Parathyroid adenoma (tissue), 2 donors: Measurements from ENCODE around the gene ART1.

Experiments
- H2AFZ ChIP-seq: fragments of 300-600 bp; sonication (generic); one replicate; pipeline ENCODE4 v1.7.0; 2017; ENCODE audit warnings: antibody characterized with exemption, mild to moderate bottlenecking
- H3K27ac ChIP-seq: fragments of 300-600 bp; sonication (generic); one replicate; pipeline ENCODE4 v1.7.0; 2017
- H3K27me3 ChIP-seq: fragments of 300-600 bp; sonication (generic); one replicate; pipeline ENCODE4 v1.7.0; 2017; ENCODE audit warnings: low read length; ENCODE audit not compliant: control insufficient read depth, insufficient read depth
- H3K36me3 ChIP-seq: fragments of 300-600 bp; sonication (generic); one replicate; pipeline ENCODE4 v1.7.0; 2017; ENCODE audit warnings: low read length; ENCODE audit not compliant: control insufficient read depth, insufficient read depth
- H3K4me1 ChIP-seq: fragments of 300-600 bp; sonication (generic); one replicate; pipeline ENCODE4 v1.7.0; 2017; ENCODE audit warnings: control low read depth
- H3K4me2 ChIP-seq: fragments of 300-600 bp; sonication (generic); one replicate; pipeline ENCODE4 v1.7.0; 2017; ENCODE audit warnings: low read length
- H3K4me3 ChIP-seq: fragments of 300-600 bp; sonication (generic); one replicate; pipeline ENCODE4 v1.7.0; 2017; ENCODE audit warnings: low read depth, low read length
- H3K79me2 ChIP-seq: fragments of 300-600 bp; sonication (generic); one replicate; pipeline ENCODE4 v1.7.0; 2017; ENCODE audit warnings: control low read depth
- H3K9ac ChIP-seq: fragments of 300-600 bp; sonication (generic); one replicate; pipeline ENCODE4 v1.7.0; 2017; ENCODE audit warnings: mild to moderate bottlenecking
- H3K9me3 ChIP-seq: fragments of 300-600 bp; sonication (generic); one replicate; pipeline ENCODE4 v1.7.0; 2017; ENCODE audit warnings: low read length; ENCODE audit not compliant: control insufficient read depth
- TF ChIP-seq, protein P1 (sequence below): fragments of 300-600 bp; sonication (generic); IDR thresholded peaks from one replicate; pipeline ENCODE4 v1.7.0; 2017; ENCODE audit warnings: antibody characterized with exemption, mild to moderate bottlenecking
- donor health status: primary hyperparathyroidism.

ART1 gene

DNA sequence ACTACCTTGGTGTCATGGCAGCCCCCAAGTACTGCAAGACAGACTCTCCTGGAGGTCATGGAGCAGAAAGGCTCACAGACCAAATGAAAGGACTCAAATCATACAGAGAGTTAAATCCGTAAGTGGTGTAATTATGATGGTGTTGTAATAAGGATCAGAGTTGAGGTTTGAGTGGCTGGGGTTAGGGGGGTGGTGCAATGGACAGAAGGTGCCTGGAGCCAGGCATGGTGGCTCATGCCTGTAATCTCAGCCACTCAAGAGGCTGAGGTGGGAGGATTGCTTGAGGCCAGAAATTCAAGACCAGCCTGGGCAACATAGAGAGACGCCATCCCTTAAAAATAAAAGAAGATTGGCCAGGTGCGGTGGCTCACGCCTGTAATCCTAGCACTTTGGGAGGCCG lies 21.8 kb upstream of the ART1 start:
- Histone ChIP-seq H2AFZ (no peak overlapping the region), H3K36me3 (no peaks in the 10 kb centered on the region), H3K9ac (no peak overlapping the region), H3K27ac (no peak overlapping the region), H3K4me3 (no peak overlapping the region), H3K9me3 (no peaks in the 10 kb centered on the region), H3K27me3 (no peaks in the 10 kb centered on the region), H3K4me1 (no peaks in the 10 kb centered on the region), H3K79me2 (no peaks in the 10 kb centered on the region), H3K4me2 (no peak overlapping the region)
- TF ChIP-seq, protein P1, sequence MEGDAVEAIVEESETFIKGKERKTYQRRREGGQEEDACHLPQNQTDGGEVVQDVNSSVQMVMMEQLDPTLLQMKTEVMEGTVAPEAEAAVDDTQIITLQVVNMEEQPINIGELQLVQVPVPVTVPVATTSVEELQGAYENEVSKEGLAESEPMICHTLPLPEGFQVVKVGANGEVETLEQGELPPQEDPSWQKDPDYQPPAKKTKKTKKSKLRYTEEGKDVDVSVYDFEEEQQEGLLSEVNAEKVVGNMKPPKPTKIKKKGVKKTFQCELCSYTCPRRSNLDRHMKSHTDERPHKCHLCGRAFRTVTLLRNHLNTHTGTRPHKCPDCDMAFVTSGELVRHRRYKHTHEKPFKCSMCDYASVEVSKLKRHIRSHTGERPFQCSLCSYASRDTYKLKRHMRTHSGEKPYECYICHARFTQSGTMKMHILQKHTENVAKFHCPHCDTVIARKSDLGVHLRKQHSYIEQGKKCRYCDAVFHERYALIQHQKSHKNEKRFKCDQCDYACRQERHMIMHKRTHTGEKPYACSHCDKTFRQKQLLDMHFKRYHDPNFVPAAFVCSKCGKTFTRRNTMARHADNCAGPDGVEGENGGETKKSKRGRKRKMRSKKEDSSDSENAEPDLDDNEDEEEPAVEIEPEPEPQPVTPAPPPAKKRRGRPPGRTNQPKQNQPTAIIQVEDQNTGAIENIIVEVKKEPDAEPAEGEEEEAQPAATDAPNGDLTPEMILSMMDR: no peak

DNA sequence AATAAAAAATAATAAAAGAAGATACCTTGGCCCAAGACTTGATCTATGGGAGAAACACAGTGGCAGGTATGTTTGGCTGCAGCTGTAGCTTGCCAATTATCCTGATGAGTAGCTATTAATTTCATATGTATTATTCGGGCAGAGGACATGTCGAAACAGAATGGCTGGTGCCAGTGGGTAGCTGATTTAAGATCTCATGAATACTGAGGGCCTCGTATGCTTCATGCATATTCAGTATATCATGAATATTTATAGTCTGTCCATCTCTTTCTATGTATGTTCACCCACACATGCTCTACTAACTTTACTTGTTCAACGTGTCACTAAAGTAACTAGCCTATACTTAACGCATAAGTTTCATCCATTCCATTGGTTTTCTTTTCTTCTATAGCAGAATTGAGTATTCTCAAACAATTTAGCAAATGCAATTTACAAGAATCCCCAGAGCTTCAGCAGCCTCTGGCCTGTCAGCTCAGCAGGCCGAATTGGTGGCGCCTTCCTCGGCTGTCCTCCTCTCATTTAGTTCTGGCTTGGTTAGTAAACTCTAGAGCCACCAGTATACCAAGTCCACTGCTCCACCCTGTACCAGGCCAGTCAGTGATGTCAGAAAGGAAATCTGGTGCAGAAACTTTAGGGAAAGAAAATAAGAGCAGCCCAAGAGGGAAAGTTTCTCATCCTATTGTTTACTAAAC lies 21.0 kb upstream of the ART1 start:
- no peak overlapping the region for H3K4me3 ChIP-seq
- H3K4me1 ChIP-seq: no peaks in the 10 kb centered on the region
- H3K27me3 ChIP-seq: no peaks in the 10 kb centered on the region
- no peak overlapping the region for H3K9ac ChIP-seq
- H3K9me3 ChIP-seq: no peaks in the 10 kb centered on the region
- no peaks in the 10 kb centered on the region for H3K36me3 ChIP-seq
- TF ChIP-seq, protein P1: no peak
- H3K79me2 ChIP-seq: no peaks in the 10 kb centered on the region
- H3K27ac ChIP-seq: no peak overlapping the region
- no peak overlapping the region for H2AFZ ChIP-seq
- no peak overlapping the region for H3K4me2 ChIP-seq

DNA sequence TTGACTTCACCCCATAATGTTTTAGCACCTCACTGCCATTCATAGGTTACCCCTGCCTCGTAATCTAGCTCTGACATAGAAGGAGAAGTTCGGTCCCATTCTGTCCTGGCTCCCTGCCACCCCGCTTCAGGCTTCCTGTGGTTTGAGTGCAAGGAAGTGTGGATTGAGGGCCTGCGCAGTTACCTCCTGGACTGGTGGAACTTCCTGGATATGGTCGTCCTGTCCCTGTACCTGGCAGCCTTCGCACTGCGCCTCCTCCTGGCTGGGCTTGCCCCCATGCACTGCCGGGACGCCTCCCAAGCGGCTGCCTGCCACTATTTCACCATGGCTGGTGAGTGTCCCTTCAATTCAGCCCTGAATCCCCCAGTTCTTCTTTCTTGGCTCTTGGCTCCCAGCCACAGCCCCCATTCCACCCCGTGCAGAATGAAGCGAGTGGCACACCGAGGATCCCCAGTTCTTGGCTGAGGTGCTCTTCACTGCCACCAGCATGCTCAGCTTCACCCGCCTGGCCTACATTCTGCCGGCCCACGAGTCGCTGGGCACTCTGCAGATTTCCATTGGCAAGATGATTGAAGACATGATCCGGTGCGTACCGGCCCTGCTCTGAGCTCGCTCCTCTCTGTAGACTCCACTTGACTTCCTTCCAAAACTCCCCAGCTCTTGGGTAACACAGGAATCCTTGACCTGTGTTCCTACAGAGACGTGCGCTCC lies 18.5 kb upstream of the ART1 start:
- Histone ChIP-seq H2AFZ (no peak overlapping the region), H3K4me2 (no peak overlapping the region), H3K9ac (no peak overlapping the region), H3K4me3 (no peak overlapping the region), H3K79me2 (no peaks in the 10 kb centered on the region), H3K9me3 (no peaks in the 10 kb centered on the region), H3K36me3 (no peaks in the 10 kb centered on the region), H3K27me3 (no peaks in the 10 kb centered on the region), H3K27ac (no peak overlapping the region), H3K4me1 (no peaks in the 10 kb centered on the region)
- TF ChIP-seq, protein P1: no peak

DNA sequence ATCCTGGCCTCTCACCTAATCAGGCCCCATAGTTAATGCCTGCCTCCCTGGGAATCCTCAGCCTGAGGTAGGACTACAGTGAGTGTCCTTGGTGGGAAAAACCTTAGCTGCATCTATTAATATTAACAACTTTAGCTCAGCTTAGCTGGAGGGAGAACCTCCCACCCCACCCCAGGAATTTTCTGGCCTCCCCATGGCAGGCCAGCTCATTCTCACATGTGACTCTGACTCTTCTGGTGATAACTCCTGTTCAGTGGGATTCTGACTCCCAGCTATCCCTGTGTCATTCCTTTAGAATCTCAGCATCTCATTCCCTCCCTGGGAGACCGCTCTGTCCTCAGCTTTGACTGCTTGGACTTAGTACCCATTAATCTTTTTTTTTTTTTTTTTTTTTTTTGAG lies 17.6 kb upstream of the ART1 start:
- Histone ChIP-seq H3K9ac (no peak overlapping the region), H3K79me2 (no peaks in the 10 kb centered on the region), H3K27ac (no peak overlapping the region), H3K4me2 (no peak overlapping the region), H2AFZ (no peak overlapping the region), H3K4me1 (no peaks in the 10 kb centered on the region), H3K4me3 (no peak overlapping the region), H3K9me3 (no peaks in the 10 kb centered on the region), H3K36me3 (no peaks in the 10 kb centered on the region), H3K27me3 (no peaks in the 10 kb centered on the region)
- TF ChIP-seq, protein P1: no peak
